ENCODE data around the gene C1QB. TPM values are rescaled to one million over a fixed set of nuclear protein-coding genes. Genes with fewer than 3 reads are reported as not detected.

C1QB gene
- total and polyA plus RNA-seq, 2 of the 8 experiments (the other 6 are each of a cell fraction or from before 2014, with no cell fraction given): not detected

DNA sequence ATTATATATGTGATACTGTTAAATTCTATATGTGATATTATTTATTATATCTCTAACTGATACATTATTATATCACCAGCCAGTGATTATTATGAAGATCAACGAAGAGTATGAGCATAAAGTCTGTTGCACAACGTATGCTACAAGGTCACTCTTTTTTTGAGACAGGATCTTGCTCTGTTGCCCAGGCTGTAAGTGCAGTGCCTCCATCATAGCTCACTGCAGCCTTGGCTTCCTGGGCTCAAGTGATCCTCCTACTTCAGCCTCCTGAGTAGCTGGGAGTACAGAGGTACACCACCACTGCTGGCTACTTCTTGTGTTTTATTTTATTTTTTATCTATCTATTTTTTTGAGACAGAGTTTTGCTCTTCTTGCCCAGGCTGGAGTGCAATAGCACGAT, 43.6 kb downstream of the C1QB start:
- Histone ChIP-seq H4K20me1 (replicated peaks in 1 of 2; ENCODE audit: control insufficient read depth in 1 of 2, insufficient read depth in 2 of 2, low read length in 2 of 2) (no peaks in the 10 kb centered on the region), H4K5ac (ENCODE audit: insufficient read length, low read depth, low read length) (no peak overlapping the region), H3K18ac (ENCODE audit: extremely low read depth, low read length) (no peak overlapping the region), H3K23ac (ENCODE audit: insufficient read length) (no peak overlapping the region), H3K79me2 (ENCODE audit: control insufficient read depth in 1 of 2, insufficient read depth in 2 of 2, low read length in 2 of 2) (no peaks in the 10 kb centered on the region), H3K36me3 (ENCODE audit: control insufficient read depth in 2 of 4, insufficient read depth in 4 of 4, low read length in 3 of 4) (no peaks in the 10 kb centered on the region), H2BK5ac (ENCODE audit: low read depth, low read length) (no peak overlapping the region), H2BK12ac (ENCODE audit: low read depth, low read length) (no peak overlapping the region), H3K23me2 (ENCODE audit: low read depth, low read length) (no peaks in the 10 kb centered on the region), H2BK15ac (ENCODE audit: low read length) (no peak overlapping the region), H3K56ac (replicated peaks; ENCODE audit: insufficient read length, low read depth, low read length) (no peak overlapping the region), H2BK20ac (ENCODE audit: low read length) (no peak overlapping the region), H2BK120ac (replicated peaks; ENCODE audit: low read depth, low read length) (no peak overlapping the region), H4K91ac (replicated peaks; ENCODE audit: insufficient read length, low read length) (no peak overlapping the region), H3K27ac (ENCODE audit: low read depth, low read length) (no peak overlapping the region), H3K4me2 (ENCODE audit: insufficient read depth in 1 of 2, low read depth in 2 of 2, low read length in 2 of 2) (no peak overlapping the region), H3K4me1 (replicated peaks in 1 of 4; ENCODE audit: control insufficient read depth in 3 of 4, insufficient read depth in 4 of 4, low read length in 3 of 4) (peaks cover 0 to 4% (median 0%) of the 10 kb centered on the region in 4 experiments; a peak in 1 of 7 replicates), H3K4ac (replicated peaks; ENCODE audit: insufficient read length, low read depth, low read length) (no peak overlapping the region), H4K8ac (ENCODE audit: extremely low read depth, insufficient read depth, low read length) (no peak overlapping the region), H2AK5ac (ENCODE audit: low read depth, low read length) (no peak overlapping the region), H2AFZ (ENCODE audit: low read length) (no peak overlapping the region), H3K27me3 (replicated peaks in 1 of 4; ENCODE audit: control insufficient read depth in 3 of 4, extremely low read depth in 1 of 4, insufficient read depth in 3 of 4, low read length in 3 of 4) (no peaks in the 10 kb centered on the region), H3K4me3 (ENCODE audit: extremely low read depth in 1 of 4, insufficient read depth in 2 of 4, low read depth in 3 of 4, low read length in 4 of 4) (no peak overlapping the region), H3K14ac (ENCODE audit: insufficient read length) (no peak overlapping the region), H3K79me1 (ENCODE audit: low read depth, low read length) (no peaks in the 10 kb centered on the region), H3K9me3 (ENCODE audit: insufficient read depth in 2 of 2, low read depth in 1 of 2, low read length in 1 of 2) (no peaks in the 10 kb centered on the region), H3K9ac (replicated peaks in 1 of 4; ENCODE audit: extremely low read depth in 1 of 4, low read depth in 3 of 4, low read length in 3 of 4) (no peak overlapping the region)
- 87% methylated on average over 3 of the region's 3 CpGs; no CpG with 5 or more reads in 1 of the 2 experiments for WGBS, 2 experiments (ENCODE audit: extremely low coverage in 1 of 2, insufficient coverage in 1 of 2, insufficient read length in 1 of 2, insufficient replicate concordance in 2 of 2, low coverage in 1 of 2, low lambda C conversion rate in 2 of 2, missing lambda C conversion rate in 1 of 2)
- POLR2A ChIA-PET (ENCODE audit: partially characterized antibody): no interaction called here
- TF ChIP-seq EZH2 (IDR thresholded peaks at IDR 0.05; ENCODE audit: low read depth, low read length, severe bottlenecking) (no peak), SIRT6 (IDR thresholded peaks at IDR 0.05; ENCODE audit: low read length) (no peak), YY1 (IDR thresholded peaks at IDR 0.05; ENCODE audit: low read depth, low read length) (no peak), CHD1 (IDR thresholded peaks at IDR 0.05; ENCODE audit: low read depth, low read length) (no peak), TEAD4 (IDR thresholded peaks at IDR 0.05; ENCODE audit: low read depth, low read length) (no peak), PHF8 (conservative IDR thresholded peaks at IDR 0.05; ENCODE audit: low read depth, low read length) (no peak), TAF1 (IDR thresholded peaks at IDR 0.05; ENCODE audit: low read depth, low read length) (no peak), TCF12 (IDR thresholded peaks at IDR 0.05; ENCODE audit: low read depth, low read length) (no peak)
- TF ChIP-seq, protein P1, sequence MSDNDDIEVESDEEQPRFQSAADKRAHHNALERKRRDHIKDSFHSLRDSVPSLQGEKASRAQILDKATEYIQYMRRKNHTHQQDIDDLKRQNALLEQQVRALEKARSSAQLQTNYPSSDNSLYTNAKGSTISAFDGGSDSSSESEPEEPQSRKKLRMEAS (IDR thresholded peaks at IDR 0.05): no peak
- TF ChIP-seq, protein P2, sequence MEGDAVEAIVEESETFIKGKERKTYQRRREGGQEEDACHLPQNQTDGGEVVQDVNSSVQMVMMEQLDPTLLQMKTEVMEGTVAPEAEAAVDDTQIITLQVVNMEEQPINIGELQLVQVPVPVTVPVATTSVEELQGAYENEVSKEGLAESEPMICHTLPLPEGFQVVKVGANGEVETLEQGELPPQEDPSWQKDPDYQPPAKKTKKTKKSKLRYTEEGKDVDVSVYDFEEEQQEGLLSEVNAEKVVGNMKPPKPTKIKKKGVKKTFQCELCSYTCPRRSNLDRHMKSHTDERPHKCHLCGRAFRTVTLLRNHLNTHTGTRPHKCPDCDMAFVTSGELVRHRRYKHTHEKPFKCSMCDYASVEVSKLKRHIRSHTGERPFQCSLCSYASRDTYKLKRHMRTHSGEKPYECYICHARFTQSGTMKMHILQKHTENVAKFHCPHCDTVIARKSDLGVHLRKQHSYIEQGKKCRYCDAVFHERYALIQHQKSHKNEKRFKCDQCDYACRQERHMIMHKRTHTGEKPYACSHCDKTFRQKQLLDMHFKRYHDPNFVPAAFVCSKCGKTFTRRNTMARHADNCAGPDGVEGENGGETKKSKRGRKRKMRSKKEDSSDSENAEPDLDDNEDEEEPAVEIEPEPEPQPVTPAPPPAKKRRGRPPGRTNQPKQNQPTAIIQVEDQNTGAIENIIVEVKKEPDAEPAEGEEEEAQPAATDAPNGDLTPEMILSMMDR (IDR thresholded peaks at IDR 0.05; ENCODE audit: control extremely low read depth in 1 of 3, insufficient read depth in 1 of 3, low read depth in 1 of 3, low read length in 3 of 3): no peak
- no peak for DNase-seq (ENCODE audit: low read depth in 1 of 2, low spot score in 2 of 2)
- FAIRE-seq: no peak
- CTCF ChIA-PET (ENCODE audit: partially characterized antibody): interaction anchor here (1.0 to 10.1 kb wide), 4 partner anchors 12 to 192 kb away, joined by 3 to 78 read pairs (median 9); no protein-coding TSS in a partner anchor
